ENCODE data around the gene PTPRO.

The PTPRO gene

GRCh38 chr12:15527201-15528080 lies 205.1 kb downstream of the PTPRO start:
- DNase-seq (ENCODE audit: low spot score), result peak; percentile 64

DNA sequence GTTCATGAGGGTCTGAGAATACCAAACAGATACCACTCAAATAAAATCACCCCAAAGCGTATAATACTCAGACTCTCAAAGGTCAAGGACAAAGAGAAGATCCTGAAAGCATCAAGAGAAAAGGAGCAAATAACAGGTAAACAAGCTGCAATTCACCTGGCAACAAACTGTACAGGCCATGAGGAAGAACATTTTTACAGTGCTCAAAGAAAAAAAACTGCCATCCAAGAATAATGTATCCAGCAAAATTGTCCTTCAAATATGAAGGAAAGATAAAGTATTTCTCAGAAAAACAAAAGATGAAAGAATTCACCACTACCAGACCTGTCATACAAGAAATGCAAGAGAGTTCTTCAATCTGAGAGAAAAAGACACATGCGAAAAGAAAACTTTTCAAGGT lies 206.4 kb downstream of the PTPRO start:
- DNase-seq (ENCODE audit: low spot score), result no peak

DNA sequence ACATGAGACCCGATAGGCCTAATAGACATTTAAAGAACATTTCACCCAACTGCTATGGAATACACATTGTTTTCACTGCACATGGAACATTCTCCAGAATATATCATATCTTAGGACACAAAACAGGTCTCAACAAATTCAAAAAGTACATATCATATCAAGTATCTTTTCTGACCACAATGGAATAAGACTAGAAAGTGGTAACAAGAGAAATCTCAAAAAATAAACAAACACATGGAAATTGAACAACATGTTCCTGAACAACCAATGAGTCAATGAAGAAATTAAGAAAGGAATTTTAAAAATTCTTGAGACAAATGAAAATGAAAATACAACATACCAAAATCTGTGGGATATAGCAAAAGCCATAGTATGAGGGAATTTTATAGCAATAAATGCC lies 208.1 kb downstream of the PTPRO start:
- DNase-seq (ENCODE audit: low spot score), result no peak

- DNase-seq (ENCODE audit: low spot score), result peak; percentile 83
These were observed 210.2 kb downstream of the PTPRO start for GRCh38 chr12:15532364-15532977.

DNA sequence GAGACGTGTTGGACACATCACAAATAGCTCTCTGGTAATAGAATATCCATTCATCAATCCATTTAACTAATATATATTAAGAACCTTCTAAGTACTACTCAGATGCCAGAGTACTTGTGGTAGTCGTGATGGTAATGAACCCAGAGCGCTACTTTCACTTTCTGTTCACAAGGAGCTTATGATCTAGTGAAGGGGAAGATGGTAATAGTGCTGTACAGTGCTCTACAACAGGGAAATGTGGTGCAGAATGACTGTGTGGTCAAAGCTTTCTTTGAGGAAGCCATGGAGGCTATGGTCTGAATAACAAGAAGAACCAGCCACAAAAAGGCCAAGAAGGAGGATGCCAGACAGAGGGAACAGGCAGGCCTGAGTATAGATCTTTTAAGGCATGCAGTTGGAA lies 212.0 kb downstream of the PTPRO start:
- DNase-seq (ENCODE audit: low spot score), result peak; percentile 75

DNA sequence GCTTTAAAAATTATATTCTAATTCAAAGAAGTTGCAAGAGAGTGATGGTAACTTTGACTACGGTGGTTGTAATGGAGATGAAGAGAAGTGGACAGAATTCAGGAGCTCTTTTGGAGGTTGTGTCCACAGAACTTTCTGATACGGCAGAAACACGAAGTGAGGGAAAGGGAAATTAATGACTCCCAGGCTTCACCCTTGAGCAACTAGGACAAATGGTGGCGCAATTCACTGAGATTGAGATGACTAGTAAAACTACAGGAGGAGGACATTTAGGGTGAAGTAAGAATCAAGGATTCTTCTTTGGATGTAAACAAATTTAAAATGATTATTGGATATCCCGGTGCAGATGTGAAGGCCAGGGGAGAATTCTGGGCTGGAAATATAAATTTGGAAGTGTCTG lies 212.6 kb downstream of the PTPRO start:
- DNase-seq (ENCODE audit: low spot score), result no peak

GRCh38 chr12:15535352-15535781 lies 213.1 kb downstream of the PTPRO start:
- no peak for DNase-seq (ENCODE audit: low spot score)

DNA sequence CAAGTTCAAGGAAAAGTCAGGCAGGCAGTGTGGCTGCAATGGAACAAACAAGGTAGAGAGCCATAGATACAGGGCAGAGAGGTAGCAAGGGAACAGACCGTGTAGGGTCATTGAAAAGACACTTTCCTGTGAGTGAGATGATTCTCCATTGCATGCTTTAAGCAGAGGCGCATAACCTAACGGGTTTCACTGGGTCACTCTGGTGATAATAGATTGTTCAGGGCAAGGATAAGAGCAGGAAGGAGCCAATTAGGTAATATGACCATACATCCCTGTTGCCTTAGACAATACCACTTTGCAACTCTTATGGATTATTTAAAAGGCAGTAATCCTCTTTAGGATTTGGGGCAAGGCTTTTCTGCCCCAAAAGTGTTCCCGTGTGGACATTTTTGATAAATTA lies 214.1 kb downstream of the PTPRO start:
- DNase-seq (ENCODE audit: low spot score), result no peak

DNA sequence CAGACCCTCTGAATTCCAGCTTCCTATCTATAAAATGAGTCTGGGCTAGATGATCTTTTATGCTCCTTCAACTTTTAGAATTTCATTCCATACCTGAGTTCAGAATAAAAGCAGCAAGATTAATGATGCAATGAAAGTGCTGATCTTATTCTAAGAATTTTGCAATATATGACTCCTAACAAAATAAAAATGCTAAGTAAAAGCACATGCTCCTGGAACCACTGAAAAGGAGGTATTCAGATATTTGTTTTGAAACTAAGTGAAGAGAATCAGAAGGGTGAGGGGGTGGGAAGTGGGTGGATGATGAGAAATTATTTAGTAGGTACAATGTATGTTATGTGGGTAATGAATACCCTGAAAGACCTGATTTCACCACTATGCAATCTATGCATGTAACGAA lies 216.6 kb downstream of the PTPRO start:
- DNase-seq (ENCODE audit: low spot score), result no peak

- no peak for DNase-seq (ENCODE audit: low spot score)
These were observed 217.7 kb downstream of the PTPRO start for GRCh38 chr12:15540005-15540404.

DNA sequence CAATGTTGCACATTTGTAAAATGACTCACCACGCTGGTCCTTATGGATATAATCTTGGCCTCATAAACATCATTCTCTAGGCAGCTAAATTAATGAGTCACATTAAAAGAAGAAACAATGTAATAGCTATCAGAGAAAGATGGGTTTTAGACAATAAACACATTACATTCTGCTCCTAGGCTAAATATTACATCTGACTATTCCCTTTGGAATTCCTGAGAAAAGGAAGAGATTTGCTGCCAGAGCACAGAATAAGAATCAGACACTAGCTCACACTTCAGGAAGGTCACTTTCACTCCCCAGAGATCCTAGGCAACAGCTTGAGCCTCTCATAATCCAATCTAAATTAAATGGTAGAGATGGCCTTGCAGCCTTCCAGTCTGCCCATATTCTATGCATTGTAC lies 218.2 kb downstream of the PTPRO start:
- no peak for DNase-seq (ENCODE audit: low spot score)

DNA sequence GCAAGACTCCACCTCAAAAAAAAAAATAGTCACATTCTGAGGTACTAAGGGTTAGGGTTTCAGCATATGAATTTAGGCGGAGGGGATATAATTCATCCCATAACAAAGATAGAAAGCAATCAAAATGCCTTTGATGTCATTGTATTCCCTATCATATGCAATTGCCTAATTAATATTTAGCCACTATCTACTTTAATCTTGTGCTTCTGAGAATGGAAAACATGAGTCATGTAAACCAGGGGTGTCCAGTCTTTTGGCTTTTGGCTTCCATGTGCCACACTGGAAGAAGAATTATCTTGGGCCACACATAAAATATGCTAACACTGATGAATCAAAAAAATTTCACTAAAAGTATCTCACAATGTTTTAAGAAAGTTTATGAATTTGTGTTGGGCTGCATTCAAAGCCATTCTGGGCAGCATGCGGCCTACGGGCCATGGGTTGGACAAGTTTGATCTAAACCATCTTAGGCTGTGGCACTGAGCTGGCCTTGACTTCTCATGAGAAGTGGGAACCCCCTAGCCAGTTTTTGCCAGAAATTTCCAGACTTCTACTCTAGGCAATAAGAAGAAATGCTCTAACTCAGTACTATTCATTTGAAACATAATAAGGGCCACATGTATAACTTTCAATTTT lies 219.8 kb downstream of the PTPRO start:
- DNase-seq (ENCODE audit: low spot score), result no peak

- DNase-seq (ENCODE audit: low spot score), result no peak
These were observed 221.0 kb downstream of the PTPRO start for GRCh38 chr12:15543347-15543746.

DNA sequence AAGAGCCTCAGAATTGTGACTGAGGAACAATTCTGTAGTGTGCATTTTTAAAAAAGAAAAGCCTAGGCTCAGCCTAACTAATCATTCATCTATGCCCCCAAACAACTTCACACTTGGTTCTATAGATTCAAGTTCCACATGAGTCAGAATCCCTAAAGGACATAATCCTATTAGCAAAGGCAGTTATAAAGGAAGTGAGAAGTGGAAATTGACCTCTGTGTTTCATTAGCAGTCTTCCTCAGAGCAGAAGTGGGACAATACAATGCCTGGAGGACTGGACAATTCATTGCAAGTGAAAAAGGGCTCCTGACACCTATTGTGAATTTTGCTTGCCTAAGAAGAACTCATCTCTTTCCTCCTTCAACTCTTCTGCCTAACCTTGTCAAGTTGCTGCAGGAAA lies 222.3 kb downstream of the PTPRO start:
- no peak for DNase-seq (ENCODE audit: low spot score)

DNA sequence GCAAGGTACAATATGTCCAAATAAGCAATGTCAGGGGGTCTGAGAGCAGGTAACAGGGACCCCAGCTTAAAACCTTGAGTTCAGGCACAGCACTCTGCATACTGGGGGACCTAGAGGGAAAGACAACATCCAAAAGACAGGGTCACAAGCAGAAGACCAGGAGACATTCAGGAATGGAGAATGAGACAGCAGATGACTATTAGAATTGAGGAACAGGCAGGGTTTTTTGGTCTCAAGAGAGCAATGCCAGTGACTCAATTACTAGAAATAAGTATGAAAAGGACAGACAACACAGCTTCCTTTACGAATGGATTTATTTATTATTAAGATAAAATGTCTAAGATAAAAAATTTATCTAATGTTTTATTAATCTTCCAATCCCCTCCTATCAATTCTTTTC lies 223.0 kb downstream of the PTPRO start:
- no peak for DNase-seq (ENCODE audit: low spot score)

- peak; percentile 49 for DNase-seq (ENCODE audit: low spot score)
These were observed 223.9 kb downstream of the PTPRO start for GRCh38 chr12:15546102-15546701.

DNA sequence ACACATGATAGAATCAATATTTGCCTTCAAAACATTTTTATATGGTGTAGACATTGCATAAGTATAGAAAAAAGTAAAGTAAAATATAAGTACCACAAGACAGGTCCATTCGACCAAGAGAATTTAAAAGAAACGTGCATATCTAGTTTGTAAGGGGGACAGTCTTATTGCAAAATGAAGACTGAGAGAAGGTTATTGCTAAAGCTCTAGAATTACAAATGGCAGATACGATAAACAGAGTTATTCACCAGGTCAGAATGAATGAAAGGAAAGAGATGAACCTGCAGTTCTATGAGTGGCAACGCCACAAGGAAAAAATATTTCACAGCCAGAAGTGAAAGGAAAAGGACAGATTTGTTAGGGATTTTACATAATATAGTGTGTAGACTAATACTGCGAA lies 224.8 kb downstream of the PTPRO start:
- no peak for DNase-seq (ENCODE audit: low spot score)

DNA sequence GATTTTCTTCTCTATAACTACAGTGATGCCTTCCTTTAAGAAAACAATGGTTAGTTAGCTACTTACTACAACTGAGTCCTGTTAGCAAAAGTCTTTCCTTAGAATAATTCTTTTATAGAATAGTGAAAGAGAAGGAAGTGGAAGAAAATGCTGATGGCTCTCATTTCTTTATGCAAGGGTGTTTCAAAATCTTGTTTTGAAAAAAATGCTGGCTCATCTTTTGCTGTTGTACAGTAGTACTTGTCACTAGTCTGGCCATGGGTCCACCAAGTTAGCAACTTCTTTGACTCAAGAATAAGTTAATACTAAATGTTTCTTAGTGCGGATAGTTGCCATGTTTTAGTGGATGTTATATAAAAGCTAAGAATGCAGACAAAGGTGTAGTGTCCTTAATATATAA lies 225.4 kb downstream of the PTPRO start:
- DNase-seq (ENCODE audit: low spot score), result no peak

DNA sequence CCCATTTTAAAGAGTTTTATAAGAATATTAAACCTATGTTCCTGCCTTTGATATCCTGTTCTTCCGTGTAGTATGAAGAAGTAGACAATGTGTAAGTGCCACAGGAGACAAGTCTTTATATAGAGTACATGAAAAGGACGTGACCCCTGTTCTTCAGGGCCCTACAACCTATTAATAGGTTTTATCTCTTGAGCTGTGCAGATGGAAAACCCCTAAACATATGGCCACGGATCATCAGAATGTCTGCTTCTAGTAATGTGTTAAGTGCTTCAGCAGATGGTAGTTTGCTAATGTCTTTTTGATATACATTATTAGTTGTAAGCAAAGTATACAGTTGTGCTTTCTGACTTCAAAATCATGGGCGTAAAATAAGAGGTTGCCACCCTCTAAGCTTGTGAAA lies 228.5 kb downstream of the PTPRO start:
- no peak for DNase-seq (ENCODE audit: low spot score)

DNA sequence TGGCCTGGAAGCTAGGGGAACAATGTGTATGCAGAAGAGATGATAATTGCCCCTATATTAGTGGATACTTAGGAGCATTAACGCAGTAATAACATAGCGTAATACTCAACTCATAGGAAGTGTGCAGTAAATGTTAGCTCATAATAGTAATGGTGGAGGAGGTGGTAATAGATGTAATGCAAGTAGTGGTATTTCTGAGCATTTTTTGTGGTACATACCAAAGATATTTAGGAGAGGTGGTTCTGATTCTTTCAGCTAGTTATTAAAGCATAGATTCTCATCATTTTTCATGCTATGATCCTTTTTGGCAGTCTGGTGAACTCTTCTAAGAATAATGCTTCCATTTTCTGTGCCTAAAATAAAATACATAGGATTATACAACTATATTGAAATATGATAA lies 233.1 kb downstream of the PTPRO start:
- DNase-seq (ENCODE audit: low spot score), result no peak

- no peak for DNase-seq (ENCODE audit: low spot score)
These were observed 234.2 kb downstream of the PTPRO start for GRCh38 chr12:15556411-15557102.

- DNase-seq (ENCODE audit: low spot score), result no peak
These were observed 236.7 kb downstream of the PTPRO start for GRCh38 chr12:15558915-15559528.

Data from pons (tissue), 1 donor.